Fibroblast of the aortic adventitia (primary cell): ENCODE measurements around the gene LILRA1. TPM values are rescaled to one million over a fixed set of nuclear protein-coding genes. Genes with fewer than 3 reads are reported as not detected.
"Not testable (repeated sequence)": the region's sequence is repeated elsewhere in the genome, so short reads cannot be mapped to it uniquely, and the experiment has no call there.

Source experiments
- DNase-seq: peaks from one replicate; pipeline ENCODE4 v3.0.0-alpha.2; 2010; ENCODE audit warnings: low read depth
- H3K4me3 ChIP-seq: 2 replicates; pipeline ENCODE4 v1.5.1; 2011; ENCODE audit warnings: low read depth, mild to moderate bottlenecking, control low read depth, low read length, moderate library complexity
- total RNA-seq: library from RNA; depleted of rRNA; stranded (reverse); fragments of >200 nt; gene quantifications from 2 replicates; pipeline ENCODE4 v1.2.3, GENCODE V29; 2012; ENCODE audit warnings: low replicate concordance
- TF ChIP-seq, protein P1 (sequence below): IDR thresholded peaks from 2 replicates; pipeline ENCODE4 v1.5.1; 2011; ENCODE audit warnings: mild to moderate bottlenecking, low read length, control low read depth, inconsistent platforms; ENCODE audit not compliant: insufficient read depth

LILRA1 gene
- total RNA-seq, 1 donor, result not detected

DNA sequence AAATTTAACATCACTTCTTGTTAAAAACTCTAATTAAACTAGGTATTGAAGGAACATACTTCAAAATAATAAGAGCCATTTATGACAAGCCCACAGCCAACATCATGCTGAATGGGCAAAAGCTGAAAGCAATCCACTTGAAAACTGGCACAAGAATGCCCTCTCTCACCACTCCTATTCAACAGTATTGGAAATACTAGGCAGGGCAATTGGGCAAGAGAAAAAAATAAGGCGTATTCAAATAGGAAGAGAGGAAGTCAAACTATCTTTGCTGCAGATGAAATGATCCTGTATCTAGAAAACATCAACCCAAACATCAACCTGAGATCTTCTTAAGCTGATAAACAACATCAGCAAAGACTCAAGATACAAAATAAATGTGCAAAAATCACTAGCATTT, 21.3 kb downstream of the LILRA1 start:
- H3K4me3 ChIP-seq, result no peak overlapping the region
- TF ChIP-seq, protein P1, sequence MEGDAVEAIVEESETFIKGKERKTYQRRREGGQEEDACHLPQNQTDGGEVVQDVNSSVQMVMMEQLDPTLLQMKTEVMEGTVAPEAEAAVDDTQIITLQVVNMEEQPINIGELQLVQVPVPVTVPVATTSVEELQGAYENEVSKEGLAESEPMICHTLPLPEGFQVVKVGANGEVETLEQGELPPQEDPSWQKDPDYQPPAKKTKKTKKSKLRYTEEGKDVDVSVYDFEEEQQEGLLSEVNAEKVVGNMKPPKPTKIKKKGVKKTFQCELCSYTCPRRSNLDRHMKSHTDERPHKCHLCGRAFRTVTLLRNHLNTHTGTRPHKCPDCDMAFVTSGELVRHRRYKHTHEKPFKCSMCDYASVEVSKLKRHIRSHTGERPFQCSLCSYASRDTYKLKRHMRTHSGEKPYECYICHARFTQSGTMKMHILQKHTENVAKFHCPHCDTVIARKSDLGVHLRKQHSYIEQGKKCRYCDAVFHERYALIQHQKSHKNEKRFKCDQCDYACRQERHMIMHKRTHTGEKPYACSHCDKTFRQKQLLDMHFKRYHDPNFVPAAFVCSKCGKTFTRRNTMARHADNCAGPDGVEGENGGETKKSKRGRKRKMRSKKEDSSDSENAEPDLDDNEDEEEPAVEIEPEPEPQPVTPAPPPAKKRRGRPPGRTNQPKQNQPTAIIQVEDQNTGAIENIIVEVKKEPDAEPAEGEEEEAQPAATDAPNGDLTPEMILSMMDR, result no peak
- DNase-seq, result no peak

DNA sequence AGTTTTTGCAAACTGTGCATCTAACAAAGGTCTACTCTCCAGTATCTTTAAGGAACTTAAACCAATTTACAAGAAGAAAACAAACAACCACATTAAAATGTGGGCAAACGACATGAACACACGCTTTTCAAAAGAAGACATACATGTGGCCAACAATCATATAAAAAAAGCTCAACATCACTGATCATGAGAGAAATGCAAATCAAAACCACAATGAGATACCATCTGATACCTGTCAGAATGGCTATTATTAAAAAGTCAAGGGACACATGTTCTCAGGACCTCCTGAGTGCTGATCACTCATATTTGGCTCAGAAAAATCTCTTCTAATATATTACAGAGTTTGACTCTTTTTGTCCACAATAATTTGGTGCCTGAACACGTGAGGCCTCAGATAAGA, 22.6 kb downstream of the LILRA1 start:
- DNase-seq, result no peak
- TF ChIP-seq, protein P1, result no peak

DNA sequence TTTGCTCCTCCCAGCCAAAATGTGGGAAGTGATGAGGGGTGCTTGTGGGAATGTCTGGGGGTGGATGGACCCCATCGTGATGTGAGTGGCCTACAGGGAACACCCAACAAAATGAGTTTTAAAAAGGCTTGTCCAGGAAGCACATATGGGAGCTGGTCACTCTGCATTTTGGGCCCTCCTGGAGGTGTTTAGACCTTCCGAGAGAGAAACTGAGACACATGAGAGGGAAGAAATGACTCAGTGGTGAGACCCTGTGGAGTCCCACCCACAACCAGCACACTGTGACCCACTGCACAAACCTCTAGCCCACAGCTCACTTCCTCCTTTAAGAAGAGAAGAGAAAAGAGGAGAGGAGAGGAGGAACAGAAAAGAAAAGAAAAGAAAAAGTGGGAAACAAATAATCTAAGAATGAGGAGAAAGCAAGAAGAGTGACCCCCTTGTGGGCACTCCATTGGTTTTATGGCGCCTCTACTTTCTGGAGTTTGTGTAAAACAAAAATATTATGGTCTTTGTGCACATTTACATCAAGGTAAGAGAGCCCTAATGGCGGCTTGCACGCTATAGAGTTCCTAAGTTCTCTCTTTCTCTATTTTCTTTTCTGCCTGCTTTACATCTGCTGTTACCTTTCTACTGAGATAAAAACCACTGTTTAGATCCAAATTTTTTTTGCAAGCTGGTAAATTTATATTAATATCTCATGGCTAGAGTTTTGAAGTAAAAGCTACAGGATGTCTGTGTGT, 23.6 kb downstream of the LILRA1 start:
- no peak overlapping the region for H3K4me3 ChIP-seq
- TF ChIP-seq, protein P1, result no peak
- DNase-seq, result no peak

More for the DNA sequence above, 22.6 kb downstream of the LILRA1 start:
- no peak overlapping the region for H3K4me3 ChIP-seq

DNA sequence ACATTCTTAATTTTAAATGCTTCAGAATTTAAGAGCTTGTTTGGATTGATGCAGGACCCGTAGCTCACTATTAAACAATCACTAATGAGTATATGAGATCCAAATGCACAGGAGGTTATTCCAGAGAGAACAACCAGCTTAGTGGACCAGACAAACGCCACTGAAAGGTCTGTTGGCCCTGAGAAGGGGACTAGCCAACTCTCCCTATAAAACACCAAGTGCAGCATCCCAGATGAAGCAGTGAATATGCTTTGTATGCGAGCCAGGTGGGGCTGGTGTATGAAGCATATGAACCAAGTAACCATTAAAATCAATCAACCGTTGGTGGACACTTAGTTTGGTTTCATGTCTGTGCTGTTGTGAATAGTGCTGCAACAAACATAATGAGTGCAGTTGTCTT, 27.0 kb downstream of the LILRA1 start:
- TF ChIP-seq, protein P1, result no peak
- H3K4me3 ChIP-seq, result no peak overlapping the region
- no peak for DNase-seq

DNA sequence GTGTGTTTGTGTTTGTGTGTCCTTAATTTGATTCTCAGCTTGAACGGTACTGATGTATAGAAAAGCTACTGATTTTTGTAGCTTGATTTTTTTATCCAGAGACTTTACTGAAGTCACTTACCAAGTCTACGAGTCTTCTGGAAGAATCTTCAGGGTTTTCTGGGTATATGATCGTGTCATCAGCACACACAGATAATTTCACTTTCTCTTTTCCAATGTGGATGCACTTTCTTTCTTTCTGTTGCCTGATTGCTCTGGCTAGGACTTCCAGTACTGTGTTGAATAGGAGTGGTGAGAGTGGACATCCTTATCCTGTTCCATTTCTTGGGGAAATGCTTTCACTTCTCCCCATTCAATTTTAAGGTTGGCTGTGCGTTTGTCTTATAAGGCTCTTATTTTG, 29.0 kb downstream of the LILRA1 start:
- H3K4me3 ChIP-seq, result no peak overlapping the region
- TF ChIP-seq, protein P1, result no peak
- no peak for DNase-seq

DNA sequence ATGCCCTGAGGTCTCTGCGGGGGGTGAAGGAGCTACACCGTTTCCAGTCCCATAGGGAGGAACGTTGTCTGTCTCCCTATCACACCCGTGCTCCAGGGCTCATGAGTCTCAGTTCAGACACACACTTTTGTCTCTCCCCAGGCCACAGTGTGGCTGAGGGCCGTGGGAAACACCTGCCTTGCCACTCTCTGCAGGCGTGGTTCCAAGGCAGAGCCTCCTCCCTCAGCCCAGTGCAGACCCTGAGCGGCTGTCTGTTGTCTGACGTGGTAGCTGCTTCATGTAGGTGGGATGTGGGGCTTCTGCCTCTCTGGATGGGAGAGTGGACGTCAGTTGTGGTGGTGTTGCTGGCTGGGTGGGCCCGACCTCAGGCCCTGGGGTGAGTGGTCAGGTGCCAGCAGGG, 30.8 kb downstream of the LILRA1 start:
- not testable (repeated sequence) for H3K4me3 ChIP-seq, DNase-seq

DNA sequence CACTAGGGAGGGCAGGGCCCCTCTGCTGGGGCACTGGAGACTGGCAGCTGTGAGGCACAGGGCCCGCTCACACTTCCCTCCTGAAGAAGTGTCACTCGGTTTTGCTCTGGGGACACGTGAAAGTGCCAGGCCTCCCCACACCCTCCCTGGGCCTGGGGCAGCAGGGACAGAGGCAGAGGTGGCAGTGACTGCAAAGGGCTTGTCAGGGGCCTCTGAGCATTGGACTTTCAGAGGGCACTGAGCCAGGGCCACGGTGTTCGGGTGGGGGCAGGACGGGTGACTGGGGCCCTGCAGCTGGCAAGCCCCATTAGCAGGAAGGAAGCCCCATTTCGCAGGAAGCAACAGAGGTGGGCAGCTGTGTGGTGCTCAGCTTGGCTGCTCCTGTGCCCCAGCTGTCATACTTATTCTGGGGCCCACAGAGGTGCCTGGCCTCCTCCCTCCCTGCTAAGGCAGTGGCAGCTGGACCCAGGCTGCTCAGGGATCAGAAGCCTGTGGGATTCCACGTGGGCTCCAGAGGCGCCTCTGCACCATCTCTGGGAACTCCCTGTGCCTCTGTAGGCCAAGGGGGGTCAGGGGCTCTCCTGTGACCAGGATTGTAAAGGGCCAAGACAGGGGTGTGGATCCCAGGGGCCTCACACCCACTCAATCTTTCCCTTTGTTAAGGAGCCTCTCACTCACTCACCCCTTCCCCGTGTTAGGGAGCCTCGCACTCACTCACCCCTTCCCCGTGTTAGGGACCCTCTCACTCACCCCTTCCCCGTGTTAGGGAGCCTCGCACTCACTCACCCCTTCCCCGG, 31.7 kb downstream of the LILRA1 start:
- H3K4me3 ChIP-seq, DNase-seq: not testable (repeated sequence)

DNA sequence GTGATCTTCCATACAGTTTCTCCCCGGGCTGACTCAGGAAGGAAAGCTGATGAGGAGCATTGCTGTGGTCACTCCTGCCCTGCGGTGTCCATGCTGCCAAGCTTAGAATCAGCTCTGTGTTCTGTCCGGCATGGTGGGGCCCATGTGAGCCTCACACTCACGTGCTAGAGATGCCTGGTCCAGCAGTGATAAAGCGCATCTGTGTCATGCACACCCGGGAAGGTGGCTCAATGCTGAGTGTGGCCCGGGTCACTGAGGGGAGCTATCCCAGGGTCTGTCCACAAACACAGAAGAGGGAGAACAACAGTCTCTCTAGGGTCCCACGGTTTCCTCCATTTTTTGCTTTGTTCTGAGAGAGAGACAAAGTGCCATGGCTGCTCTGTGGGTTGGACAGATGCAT, 33.3 kb downstream of the LILRA1 start:
- no peak for DNase-seq
- TF ChIP-seq, protein P1, result no peak

DNA sequence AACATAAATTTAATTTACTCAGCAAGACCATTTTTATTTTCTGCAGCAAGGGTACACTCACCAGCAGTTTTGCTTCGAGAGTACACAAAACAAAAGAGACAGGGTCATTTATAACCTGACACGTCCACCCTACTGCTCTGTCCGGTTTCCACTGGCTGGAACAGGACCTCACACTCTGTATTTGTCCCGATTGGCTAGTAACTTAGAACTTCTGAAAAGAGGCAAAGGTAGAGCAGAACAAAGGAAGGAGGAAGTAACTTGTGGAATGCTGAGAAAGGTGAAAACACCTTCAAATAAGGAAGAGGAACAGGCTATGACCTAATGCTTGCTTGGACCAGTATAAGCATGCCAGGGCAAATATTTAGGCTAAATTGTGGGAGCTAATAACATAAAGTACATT, 34.5 kb downstream of the LILRA1 start:
- DNase-seq, result not testable (repeated sequence)

More for the DNA sequence above, 33.3 kb downstream of the LILRA1 start:
- H3K4me3 ChIP-seq, result no peak overlapping the region

DNA sequence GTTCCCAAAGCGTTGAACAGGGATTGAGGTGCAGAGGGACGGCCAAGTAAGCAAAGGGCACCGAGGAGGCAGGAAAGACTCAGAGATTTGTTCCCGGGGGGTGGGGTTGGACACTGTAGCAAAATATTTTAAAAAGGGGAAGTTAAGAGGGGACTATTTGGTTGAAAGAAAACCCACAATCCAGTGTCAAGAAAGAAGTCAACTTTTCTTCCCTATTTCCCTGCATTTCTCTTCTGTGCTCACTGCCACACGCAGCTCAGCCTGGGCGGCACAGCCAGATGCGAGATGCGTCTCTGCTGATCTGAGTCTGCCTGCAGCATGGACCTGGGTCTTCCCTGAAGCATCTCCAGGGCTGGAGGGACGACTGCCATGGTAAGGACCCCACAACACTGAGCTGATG, 36.8 kb downstream of the LILRA1 start, which contains the start of gene LILRB1:
Gene LILRB1, plus strand, starts transcription at position 223 of the 400 bp plus-strand sequence. CDS start 590 bp downstream, outside the sequence.
- not testable (repeated sequence) for H3K4me3 ChIP-seq

More for the DNA sequence above, 34.5 kb downstream of the LILRA1 start:
- H3K4me3 ChIP-seq, result not testable (repeated sequence)

More for the DNA sequence above, 36.8 kb downstream of the LILRA1 start, which contains the start of gene LILRB1:
- not testable (repeated sequence) for DNase-seq
